ENCODE measurements around the gene LAPTM5.

LAPTM5 gene

DNA sequence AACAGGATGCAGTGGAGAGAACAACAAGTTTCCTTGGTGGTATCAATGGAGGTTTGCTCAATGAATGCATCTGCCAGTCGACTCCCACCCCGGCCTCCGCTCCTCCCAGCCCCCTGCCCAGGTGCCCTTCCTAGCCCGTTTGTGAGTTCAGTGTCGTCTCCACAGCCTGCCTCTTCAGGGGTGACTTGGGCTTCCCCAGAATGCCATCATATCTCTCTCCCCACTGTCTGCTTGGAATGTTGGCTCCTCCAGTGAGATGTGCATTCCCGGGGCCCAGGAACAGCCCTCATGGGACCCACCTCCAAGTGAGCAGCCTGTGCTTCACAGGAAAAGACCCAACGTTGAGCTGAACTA lies 64.6 kb downstream of the LAPTM5 start:
- Histone ChIP-seq H2BK120ac (ENCODE audit: insufficient read depth, low read length, poor library complexity) (no peak overlapping the region), H3K79me2 (ENCODE audit: control insufficient read depth, insufficient read depth, low read length, poor library complexity) (no peaks in the 10 kb centered on the region), H2AK5ac (ENCODE audit: low read length) (no peak overlapping the region), H3K79me1 (ENCODE audit: low read length) (no peaks in the 10 kb centered on the region), H3K9ac (ENCODE audit: low read length) (no peak overlapping the region), H3K18ac (ENCODE audit: low read length) (no peak overlapping the region), H3K14ac (ENCODE audit: low read length) (no peak overlapping the region), H3K27me3 (ENCODE audit: insufficient read depth, low read length) (no peaks in the 10 kb centered on the region), H3K4me2 (ENCODE audit: low read length) (no peak overlapping the region), H4K91ac (ENCODE audit: low read depth, low read length) (no peak overlapping the region), H3K23ac (ENCODE audit: low read length) (no peak overlapping the region), H3K4me1 (ENCODE audit: control insufficient read depth in 1 of 2, insufficient read depth in 2 of 2, low read length in 2 of 2) (peaks cover 0 to 6% of the 10 kb centered on the region in 2 experiments), H4K12ac (ENCODE audit: low read depth, low read length) (no peak overlapping the region), H2BK12ac (ENCODE audit: low read length) (no peak overlapping the region), H3K9me3 (ENCODE audit: insufficient read depth, low read depth, low read length) (no peaks in the 10 kb centered on the region), H4K8ac (ENCODE audit: low read depth, low read length) (no peak overlapping the region), H3K27ac (ENCODE audit: low read depth, low read length) (no peak overlapping the region), H3K36me3 (ENCODE audit: control insufficient read depth in 1 of 2, insufficient read depth in 2 of 2, low read length in 2 of 2) (no peaks in the 10 kb centered on the region), H3K4me3 (ENCODE audit: low read depth, low read length) (no peak overlapping the region), H2BK5ac (ENCODE audit: low read depth, low read length, poor library complexity) (no peak overlapping the region), H2AFZ (ENCODE audit: insufficient read depth, low read length, poor library complexity) (no peak overlapping the region), H3K4ac (ENCODE audit: low read depth, low read length) (no peak overlapping the region)
- no peak for DNase-seq
- no CpG with 5 or more reads among the region's 7 CpGs for WGBS (ENCODE audit: extremely low coverage, insufficient coverage, insufficient read length)

DNA sequence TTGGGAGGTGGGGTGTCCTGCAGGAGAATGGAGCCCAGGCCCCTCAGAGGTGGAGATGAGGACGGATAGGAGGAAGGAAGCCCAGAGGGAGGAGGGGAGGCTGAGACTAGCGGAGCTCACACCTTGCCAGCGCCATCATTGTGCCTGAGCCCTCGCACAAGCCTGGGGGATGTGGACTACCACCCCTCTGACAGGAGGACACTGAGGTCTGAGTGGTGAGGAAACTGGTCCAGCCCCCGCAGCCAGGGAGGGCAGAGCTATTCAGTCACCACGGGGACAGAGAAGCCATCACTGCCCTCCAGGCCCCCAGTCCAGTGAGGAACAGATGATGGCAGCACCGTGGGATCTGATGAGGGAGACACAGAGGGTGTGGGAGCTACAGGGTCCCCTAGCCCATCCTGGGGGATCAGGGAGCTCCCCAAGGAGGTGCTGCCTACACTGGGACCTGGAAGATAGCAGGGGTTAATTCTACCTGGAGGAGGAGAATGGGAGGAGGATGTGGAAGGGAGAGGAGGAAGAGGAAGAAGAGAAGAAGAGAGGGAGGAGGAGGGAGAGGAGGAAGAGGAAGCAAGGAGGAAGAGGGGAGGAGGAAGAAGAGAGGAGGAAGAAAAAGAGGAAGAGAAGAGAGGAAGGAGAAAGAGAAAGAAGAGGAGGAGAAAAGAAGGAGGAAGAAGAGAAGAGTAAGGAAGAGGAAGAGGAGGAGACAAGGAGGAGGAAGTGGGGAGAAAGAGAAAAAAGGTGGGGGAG lies 65.2 kb downstream of the LAPTM5 start:
- Histone ChIP-seq H4K12ac (ENCODE audit: low read depth, low read length) (no peak overlapping the region), H3K4ac (ENCODE audit: low read depth, low read length) (no peak overlapping the region), H2BK120ac (ENCODE audit: insufficient read depth, low read length, poor library complexity) (no peak overlapping the region), H3K4me2 (ENCODE audit: low read length) (no peak overlapping the region), H4K8ac (ENCODE audit: low read depth, low read length) (no peak overlapping the region), H3K9ac (ENCODE audit: low read length) (no peak overlapping the region), H2BK5ac (ENCODE audit: low read depth, low read length, poor library complexity) (no peak overlapping the region), H3K23ac (ENCODE audit: low read length) (no peak overlapping the region), H3K4me3 (ENCODE audit: low read depth, low read length) (no peak overlapping the region), H3K79me2 (ENCODE audit: control insufficient read depth, insufficient read depth, low read length, poor library complexity) (no peaks in the 10 kb centered on the region), H2BK12ac (ENCODE audit: low read length) (no peak overlapping the region), H4K91ac (ENCODE audit: low read depth, low read length) (no peak overlapping the region), H3K27ac (ENCODE audit: low read depth, low read length) (no peak overlapping the region), H3K4me1 (ENCODE audit: control insufficient read depth in 1 of 2, insufficient read depth in 2 of 2, low read length in 2 of 2) (peaks cover 0 to 2% of the 10 kb centered on the region in 2 experiments), H2AFZ (ENCODE audit: insufficient read depth, low read length, poor library complexity) (no peak overlapping the region), H2AK5ac (ENCODE audit: low read length) (no peak overlapping the region), H3K79me1 (ENCODE audit: low read length) (no peaks in the 10 kb centered on the region), H3K9me3 (ENCODE audit: insufficient read depth, low read depth, low read length) (no peaks in the 10 kb centered on the region), H3K18ac (ENCODE audit: low read length) (no peak overlapping the region), H3K14ac (ENCODE audit: low read length) (no peak overlapping the region), H3K36me3 (ENCODE audit: control insufficient read depth in 1 of 2, insufficient read depth in 2 of 2, low read length in 2 of 2) (no peaks in the 10 kb centered on the region), H3K27me3 (ENCODE audit: insufficient read depth, low read length) (no peaks in the 10 kb centered on the region)
- no peak for DNase-seq
- no CpG with 5 or more reads among the region's 7 CpGs for WGBS (ENCODE audit: extremely low coverage, insufficient coverage, insufficient read length)

DNA sequence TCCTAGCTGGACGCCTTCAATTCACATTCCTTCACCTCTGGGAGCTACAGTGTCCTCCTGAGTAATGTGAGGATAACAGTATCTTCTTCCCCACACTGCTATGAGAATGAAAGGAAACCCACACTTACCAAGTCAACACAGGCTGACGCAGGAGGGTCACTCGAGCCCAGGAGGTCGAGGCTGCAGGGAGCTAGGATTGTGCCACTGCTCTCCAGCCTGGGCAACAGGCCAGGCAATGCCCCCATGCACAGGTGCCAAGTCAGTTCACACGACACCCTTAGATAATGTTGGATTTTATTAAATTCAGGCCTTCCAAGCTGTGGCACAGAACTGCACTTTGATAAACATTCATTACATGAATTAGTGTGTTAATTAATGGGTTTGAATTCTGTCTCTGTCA lies 66.1 kb downstream of the LAPTM5 start:
- no peaks in the 10 kb centered on the region for H3K4me1 ChIP-seq (ENCODE audit: control insufficient read depth in 1 of 2, insufficient read depth in 2 of 2, low read length in 2 of 2)
- H3K14ac ChIP-seq (ENCODE audit: low read length): no peak overlapping the region
- H3K79me1 ChIP-seq (ENCODE audit: low read length): no peaks in the 10 kb centered on the region
- H3K27me3 ChIP-seq (ENCODE audit: insufficient read depth, low read length): no peaks in the 10 kb centered on the region
- no peak overlapping the region for H3K27ac ChIP-seq (ENCODE audit: low read depth, low read length)
- no peak overlapping the region for H3K4me3 ChIP-seq (ENCODE audit: low read depth, low read length)
- H4K12ac ChIP-seq (ENCODE audit: low read depth, low read length): no peak overlapping the region
- no peak overlapping the region for H4K8ac ChIP-seq (ENCODE audit: low read depth, low read length)
- no peak overlapping the region for H3K18ac ChIP-seq (ENCODE audit: low read length)
- no peak for DNase-seq
- no peaks in the 10 kb centered on the region for H3K36me3 ChIP-seq (ENCODE audit: control insufficient read depth in 1 of 2, insufficient read depth in 2 of 2, low read length in 2 of 2)
- H2AFZ ChIP-seq (ENCODE audit: insufficient read depth, low read length, poor library complexity): no peak overlapping the region
- no peaks in the 10 kb centered on the region for H3K9me3 ChIP-seq (ENCODE audit: insufficient read depth, low read depth, low read length)
- no peak overlapping the region for H2AK5ac ChIP-seq (ENCODE audit: low read length)
- no peak overlapping the region for H3K23ac ChIP-seq (ENCODE audit: low read length)
- no peak overlapping the region for H2BK5ac ChIP-seq (ENCODE audit: low read depth, low read length, poor library complexity)
- no peak overlapping the region for H2BK120ac ChIP-seq (ENCODE audit: insufficient read depth, low read length, poor library complexity)
- H3K4ac ChIP-seq (ENCODE audit: low read depth, low read length): no peak overlapping the region
- H2BK12ac ChIP-seq (ENCODE audit: low read length): no peak overlapping the region
- no peak overlapping the region for H4K91ac ChIP-seq (ENCODE audit: low read depth, low read length)
- H3K79me2 ChIP-seq (ENCODE audit: control insufficient read depth, insufficient read depth, low read length, poor library complexity): no peaks in the 10 kb centered on the region
- no peak overlapping the region for H3K9ac ChIP-seq (ENCODE audit: low read length)
- no CpG with 5 or more reads among the region's 5 CpGs for WGBS (ENCODE audit: extremely low coverage, insufficient coverage, insufficient read length)
- H3K4me2 ChIP-seq (ENCODE audit: low read length): no peak overlapping the region

GRCh38 chr1:30689901-30690645 lies 67.5 kb downstream of the LAPTM5 start:
- H3K27ac ChIP-seq (ENCODE audit: low read depth, low read length): no peak overlapping the region
- no peaks in the 10 kb centered on the region for H3K79me1 ChIP-seq (ENCODE audit: low read length)
- H4K91ac ChIP-seq (ENCODE audit: low read depth, low read length): no peak overlapping the region
- H3K4me2 ChIP-seq (ENCODE audit: low read length): no peak overlapping the region
- DNase-seq: no peak
- H3K4me3 ChIP-seq (ENCODE audit: low read depth, low read length): no peak overlapping the region
- H2AK5ac ChIP-seq (ENCODE audit: low read length): no peak overlapping the region
- H3K4me1 ChIP-seq (ENCODE audit: control insufficient read depth in 1 of 2, insufficient read depth in 2 of 2, low read length in 2 of 2): peaks cover 0 to 5% of the 10 kb centered on the region in 2 experiments
- no peaks in the 10 kb centered on the region for H3K27me3 ChIP-seq (ENCODE audit: insufficient read depth, low read length)
- H2AFZ ChIP-seq (ENCODE audit: insufficient read depth, low read length, poor library complexity): no peak overlapping the region
- H4K8ac ChIP-seq (ENCODE audit: low read depth, low read length): no peak overlapping the region
- no peaks in the 10 kb centered on the region for H3K36me3 ChIP-seq (ENCODE audit: control insufficient read depth in 1 of 2, insufficient read depth in 2 of 2, low read length in 2 of 2)
- no peak overlapping the region for H2BK5ac ChIP-seq (ENCODE audit: low read depth, low read length, poor library complexity)
- no peak overlapping the region for H4K12ac ChIP-seq (ENCODE audit: low read depth, low read length)
- H3K79me2 ChIP-seq (ENCODE audit: control insufficient read depth, insufficient read depth, low read length, poor library complexity): no peaks in the 10 kb centered on the region
- H3K9me3 ChIP-seq (ENCODE audit: insufficient read depth, low read depth, low read length): no peaks in the 10 kb centered on the region
- no peak overlapping the region for H3K14ac ChIP-seq (ENCODE audit: low read length)
- no peak overlapping the region for H3K23ac ChIP-seq (ENCODE audit: low read length)
- H3K9ac ChIP-seq (ENCODE audit: low read length): no peak overlapping the region
- H2BK120ac ChIP-seq (ENCODE audit: insufficient read depth, low read length, poor library complexity): no peak overlapping the region
- H3K18ac ChIP-seq (ENCODE audit: low read length): no peak overlapping the region
- H2BK12ac ChIP-seq (ENCODE audit: low read length): no peak overlapping the region
- H3K4ac ChIP-seq (ENCODE audit: low read depth, low read length): no peak overlapping the region
- no CpG with 5 or more reads among the region's 7 CpGs for WGBS (ENCODE audit: extremely low coverage, insufficient coverage, insufficient read length)
